OCI-LY1 (cell line): ENCODE results near the gene CTTNBP2NL.

ENCODE experiments used
- H2AFZ ChIP-seq: fragments of 200-600 bp; sonication (generic), shearing (Covaris generic); 2 replicates; pipeline ENCODE4 v1.6.0; 2014; ENCODE audit warnings: antibody characterized with exemption, mild to moderate bottlenecking, low read length
- H3F3A ChIP-seq: fragments of 200-600 bp; sonication (generic), shearing (Covaris generic); 2 replicates; pipeline ENCODE4 v1.6.0; 2014; ENCODE audit warnings: mild to moderate bottlenecking, antibody characterized with exemption, low read length, moderate library complexity; ENCODE audit not compliant: insufficient read depth
- H3K27ac ChIP-seq: fragments of 200-600 bp; sonication (generic); 2 replicates; pipeline ENCODE4 v1.5.1; 2014; ENCODE audit warnings: low read length, mixed run types, mild to moderate bottlenecking, low read depth; ENCODE audit not compliant: poor library complexity, severe bottlenecking
- H3K27me3 ChIP-seq: fragments of 200-600 bp; sonication (generic); 2 replicates; pipeline ENCODE4 v1.6.0; 2014; ENCODE audit warnings: antibody characterized with exemption, mild to moderate bottlenecking, low read length, moderate library complexity; ENCODE audit not compliant: insufficient read depth
- H3K36me3 ChIP-seq: fragments of 200-600 bp; sonication (generic); 2 replicates; pipeline ENCODE4 v1.6.1; 2014; ENCODE audit warnings: mild to moderate bottlenecking, antibody characterized with exemption, low read length, moderate library complexity, mixed read lengths; ENCODE audit not compliant: insufficient read depth
- H3K4me1 ChIP-seq: fragments of 200-600 bp; sonication (generic); 2 replicates; pipeline ENCODE4 v1.5.1; 2014; ENCODE audit warnings: mild to moderate bottlenecking, low read length, moderate library complexity; ENCODE audit not compliant: insufficient read depth, severe bottlenecking
- H3K4me2 ChIP-seq: fragments of 200-600 bp; sonication (generic), shearing (Covaris generic); 2 replicates; pipeline ENCODE4 v1.6.1; 2014; ENCODE audit warnings: low read length
- H3K4me3 ChIP-seq: fragments of 200-600 bp; sonication (generic); 2 replicates; pipeline ENCODE4 v1.5.1; 2014; ENCODE audit warnings: low read length, low read depth, mild to moderate bottlenecking, mixed read lengths; ENCODE audit not compliant: poor library complexity, severe bottlenecking
- H3K79me2 ChIP-seq: fragments of 200-600 bp; shearing (Covaris generic); 2 replicates; pipeline ENCODE4 v1.6.1; 2016; ENCODE audit warnings: mixed run types, low read length, mixed read lengths; ENCODE audit not compliant: insufficient read depth
- H3K9ac ChIP-seq: fragments of 200-600 bp; sonication (generic), shearing (Covaris generic); 2 replicates; pipeline ENCODE4 v1.6.1; 2014; ENCODE audit warnings: mild to moderate bottlenecking, low read length, mixed read lengths
- H3K9me2 ChIP-seq: fragments of 200-600 bp; sonication (generic), shearing (Covaris generic); 2 replicates; pipeline ENCODE4 v1.6.1; 2014; ENCODE audit warnings: low read depth, mild to moderate bottlenecking, low read length, mixed read lengths
- H3K9me3 ChIP-seq: fragments of 200-600 bp; shearing (Covaris generic); 2 replicates; pipeline ENCODE4 v1.6.1; 2014; ENCODE audit warnings: low read length, mixed read lengths
- H4K20me1 ChIP-seq: fragments of 200-600 bp; sonication (generic), shearing (Covaris generic); 2 replicates; pipeline ENCODE4 v1.6.0; 2016; ENCODE audit warnings: mild to moderate bottlenecking, low read length; ENCODE audit not compliant: insufficient read depth
- EZH2 ChIP-seq: fragments of 200-600 bp; sonication (generic), shearing (Covaris generic); IDR thresholded peaks from 2 replicates; pipeline ENCODE4 v1.8.0; 2017; ENCODE audit warnings: borderline replicate concordance, mixed run types, mild to moderate bottlenecking, antibody characterized with exemption, low read length, moderate library complexity, mixed read lengths
- TF ChIP-seq, protein P1 (sequence below): fragments of 200-600 bp; sonication (generic), shearing (Covaris generic); IDR thresholded peaks from 2 replicates; pipeline ENCODE4 v1.5.1; 2017; ENCODE audit warnings: mild to moderate bottlenecking, antibody characterized with exemption, low read length, moderate library complexity, mixed read lengths

Gene CTTNBP2NL

DNA sequence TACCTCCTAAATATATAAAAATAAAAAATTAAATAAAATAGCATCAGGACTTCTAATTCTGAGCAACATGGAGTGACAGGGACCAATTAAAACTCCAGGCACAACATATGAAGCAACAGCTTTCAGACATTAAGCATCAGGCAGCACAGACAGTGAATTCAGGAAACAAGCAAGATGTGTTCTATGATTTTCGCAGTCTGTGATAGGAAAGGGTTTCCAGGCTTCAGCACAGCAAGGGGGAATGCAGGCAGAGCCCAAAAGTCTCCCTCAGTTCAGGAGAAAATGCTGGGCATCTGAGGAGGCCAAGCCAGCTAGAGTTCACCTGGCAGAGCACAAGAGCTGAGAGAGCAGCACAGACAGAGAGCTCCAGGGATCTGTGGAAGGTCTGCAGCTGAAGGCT is 22.2 kb upstream of the CTTNBP2NL start:
- no peaks in the 10 kb centered on the region for H3K27me3 ChIP-seq
- no peaks in the 10 kb centered on the region for H3F3A ChIP-seq
- no peaks in the 10 kb centered on the region for H4K20me1 ChIP-seq
- H3K27ac ChIP-seq, result no peak overlapping the region
- H3K4me2 ChIP-seq, result no peak overlapping the region
- H3K4me3 ChIP-seq, result no peak overlapping the region
- no peak overlapping the region for H3K9ac ChIP-seq
- H2AFZ ChIP-seq, result no peak overlapping the region
- no peaks in the 10 kb centered on the region for H3K4me1 ChIP-seq
- H3K9me2 ChIP-seq, result no peaks in the 10 kb centered on the region
- TF ChIP-seq, protein P1, sequence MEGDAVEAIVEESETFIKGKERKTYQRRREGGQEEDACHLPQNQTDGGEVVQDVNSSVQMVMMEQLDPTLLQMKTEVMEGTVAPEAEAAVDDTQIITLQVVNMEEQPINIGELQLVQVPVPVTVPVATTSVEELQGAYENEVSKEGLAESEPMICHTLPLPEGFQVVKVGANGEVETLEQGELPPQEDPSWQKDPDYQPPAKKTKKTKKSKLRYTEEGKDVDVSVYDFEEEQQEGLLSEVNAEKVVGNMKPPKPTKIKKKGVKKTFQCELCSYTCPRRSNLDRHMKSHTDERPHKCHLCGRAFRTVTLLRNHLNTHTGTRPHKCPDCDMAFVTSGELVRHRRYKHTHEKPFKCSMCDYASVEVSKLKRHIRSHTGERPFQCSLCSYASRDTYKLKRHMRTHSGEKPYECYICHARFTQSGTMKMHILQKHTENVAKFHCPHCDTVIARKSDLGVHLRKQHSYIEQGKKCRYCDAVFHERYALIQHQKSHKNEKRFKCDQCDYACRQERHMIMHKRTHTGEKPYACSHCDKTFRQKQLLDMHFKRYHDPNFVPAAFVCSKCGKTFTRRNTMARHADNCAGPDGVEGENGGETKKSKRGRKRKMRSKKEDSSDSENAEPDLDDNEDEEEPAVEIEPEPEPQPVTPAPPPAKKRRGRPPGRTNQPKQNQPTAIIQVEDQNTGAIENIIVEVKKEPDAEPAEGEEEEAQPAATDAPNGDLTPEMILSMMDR, result no peak
- TF ChIP-seq EZH2, result no peak
- no peaks in the 10 kb centered on the region for H3K36me3 ChIP-seq
- no peaks in the 10 kb centered on the region for H3K79me2 ChIP-seq
- no peaks in the 10 kb centered on the region for H3K9me3 ChIP-seq

GRCh38 chr1:112375701-112376100 is 20.3 kb upstream of the CTTNBP2NL start:
- Histone ChIP-seq H3K36me3 (no peaks in the 10 kb centered on the region), H3K27ac (no peak overlapping the region), H3K4me1 (no peaks in the 10 kb centered on the region), H3K27me3 (no peaks in the 10 kb centered on the region), H4K20me1 (no peaks in the 10 kb centered on the region), H3K9me3 (no peaks in the 10 kb centered on the region), H3K79me2 (no peaks in the 10 kb centered on the region), H3K4me3 (no peak overlapping the region), H2AFZ (no peak overlapping the region), H3K4me2 (no peak overlapping the region), H3K9ac (no peak overlapping the region), H3F3A (no peaks in the 10 kb centered on the region), H3K9me2 (no peaks in the 10 kb centered on the region)
- TF ChIP-seq EZH2, result no peak
- TF ChIP-seq, protein P1, result no peak

DNA sequence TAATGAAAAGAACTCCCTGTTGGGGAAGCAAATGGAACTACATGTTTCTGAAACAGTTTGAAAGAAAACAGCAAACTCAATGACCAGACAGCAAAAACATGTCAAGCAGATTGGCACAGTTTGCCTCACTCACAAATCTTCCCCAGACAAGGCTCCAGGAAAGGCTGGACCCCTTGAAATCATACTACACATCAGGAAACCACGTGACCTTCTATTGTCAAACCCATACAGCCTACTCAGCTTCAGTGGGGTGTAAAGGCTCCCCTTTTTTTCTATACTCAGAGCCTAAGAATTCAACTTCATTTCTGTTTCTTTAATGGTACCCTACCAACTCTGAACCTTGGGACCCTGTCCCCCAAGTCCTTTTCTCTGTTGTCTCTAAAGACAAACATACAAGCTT is 15.7 kb upstream of the CTTNBP2NL start:
- no peak overlapping the region for H2AFZ ChIP-seq
- no peak for TF ChIP-seq EZH2
- TF ChIP-seq, protein P1, result no peak
- H3K9ac ChIP-seq, result no peak overlapping the region
- no peaks in the 10 kb centered on the region for H4K20me1 ChIP-seq
- no peak overlapping the region for H3K4me2 ChIP-seq
- no peaks in the 10 kb centered on the region for H3K36me3 ChIP-seq
- H3K79me2 ChIP-seq, result no peaks in the 10 kb centered on the region
- no peak overlapping the region for H3K4me3 ChIP-seq
- no peaks in the 10 kb centered on the region for H3K27me3 ChIP-seq
- H3K9me3 ChIP-seq, result no peaks in the 10 kb centered on the region
- H3F3A ChIP-seq, result no peaks in the 10 kb centered on the region
- H3K9me2 ChIP-seq, result no peaks in the 10 kb centered on the region
- no peaks in the 10 kb centered on the region for H3K4me1 ChIP-seq
- no peak overlapping the region for H3K27ac ChIP-seq
